ENCODE data around the gene MYCBP2.

The MYCBP2 gene

DNA sequence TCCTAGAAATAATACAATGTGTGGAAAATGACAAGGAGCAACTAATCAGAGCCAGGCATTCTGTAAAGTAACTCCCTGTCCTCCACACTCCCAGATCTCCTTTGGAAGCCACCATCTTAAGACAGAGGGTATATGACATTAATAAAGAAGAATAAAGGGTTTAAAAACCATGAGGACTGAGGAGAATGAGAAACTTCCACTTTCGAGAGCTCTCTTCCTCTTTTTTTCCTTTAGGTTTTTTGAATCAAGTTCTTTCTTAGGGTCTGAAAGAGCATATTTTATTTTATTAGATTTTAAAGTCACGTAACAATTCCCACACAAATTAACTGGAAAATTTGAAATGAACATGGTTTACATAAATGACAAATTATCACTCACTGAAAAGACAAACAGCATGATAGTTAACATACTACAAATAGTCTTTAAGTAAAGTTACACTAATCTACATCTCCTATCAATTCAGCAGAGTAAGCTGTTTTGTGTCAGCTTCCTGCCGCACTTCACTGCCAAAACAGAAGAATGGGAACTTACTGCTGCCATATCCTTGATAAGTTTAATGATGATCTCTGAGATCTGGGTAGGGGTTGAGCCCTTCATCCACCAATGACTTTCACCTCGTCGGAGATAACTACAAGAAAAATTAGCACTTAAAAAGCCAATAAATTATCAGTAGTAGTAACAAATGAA, 261.3 kb downstream of the MYCBP2 start:
- peak; percentile 36 for DNase-seq

GRCh38 chr13:77062097-77062496, 264.8 kb downstream of the MYCBP2 start:
- no peak for DNase-seq

GRCh38 chr13:77061362-77061761, 265.5 kb downstream of the MYCBP2 start:
- no peak for DNase-seq

DNA sequence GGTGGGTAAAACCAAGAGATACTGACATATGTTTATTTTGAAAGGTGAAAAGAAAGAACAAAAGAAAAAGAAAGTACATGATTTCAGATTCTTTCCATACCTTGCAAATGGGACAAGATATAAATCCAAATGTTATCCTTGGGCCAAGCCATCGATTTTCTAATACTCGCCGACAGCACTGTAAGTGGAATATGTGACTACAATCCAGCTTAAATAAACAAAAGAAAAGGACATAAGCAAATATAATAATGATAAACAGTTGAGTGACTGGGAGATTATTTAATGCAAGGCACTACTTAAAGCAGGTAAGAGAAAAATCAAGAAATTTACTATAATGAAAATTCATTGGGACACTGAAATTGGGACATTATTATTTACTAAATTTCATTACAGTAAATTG, 270.0 kb downstream of the MYCBP2 start:
- DNase-seq: no peak

- no peak for DNase-seq
Observed at GRCh38 chr13:77056382-77056781, 270.5 kb downstream of the MYCBP2 start.

- DNase-seq: no peak
Observed at GRCh38 chr13:77055158-77055557, 271.7 kb downstream of the MYCBP2 start.

DNA sequence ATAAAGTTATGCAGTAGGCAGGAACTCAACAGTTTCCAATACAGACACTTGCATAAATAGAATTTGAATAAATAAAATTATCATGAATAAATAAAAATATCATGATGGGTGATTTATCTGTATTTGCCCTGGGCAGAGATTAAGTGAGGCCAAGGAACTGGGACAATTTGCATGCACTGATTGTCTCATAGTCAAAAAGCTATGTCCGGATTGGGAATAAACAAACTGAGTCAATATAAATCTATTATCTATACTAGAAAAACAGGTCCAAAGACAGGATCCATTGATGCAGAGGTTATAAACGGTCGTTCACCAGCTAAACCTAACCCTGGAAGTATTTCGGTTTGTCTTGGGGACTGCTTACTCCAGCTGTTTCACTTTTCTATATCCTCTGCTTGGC, 273.7 kb downstream of the MYCBP2 start:
- no peak for DNase-seq

- no peak for DNase-seq
Observed at GRCh38 chr13:77048681-77049080, 278.2 kb downstream of the MYCBP2 start.

DNA sequence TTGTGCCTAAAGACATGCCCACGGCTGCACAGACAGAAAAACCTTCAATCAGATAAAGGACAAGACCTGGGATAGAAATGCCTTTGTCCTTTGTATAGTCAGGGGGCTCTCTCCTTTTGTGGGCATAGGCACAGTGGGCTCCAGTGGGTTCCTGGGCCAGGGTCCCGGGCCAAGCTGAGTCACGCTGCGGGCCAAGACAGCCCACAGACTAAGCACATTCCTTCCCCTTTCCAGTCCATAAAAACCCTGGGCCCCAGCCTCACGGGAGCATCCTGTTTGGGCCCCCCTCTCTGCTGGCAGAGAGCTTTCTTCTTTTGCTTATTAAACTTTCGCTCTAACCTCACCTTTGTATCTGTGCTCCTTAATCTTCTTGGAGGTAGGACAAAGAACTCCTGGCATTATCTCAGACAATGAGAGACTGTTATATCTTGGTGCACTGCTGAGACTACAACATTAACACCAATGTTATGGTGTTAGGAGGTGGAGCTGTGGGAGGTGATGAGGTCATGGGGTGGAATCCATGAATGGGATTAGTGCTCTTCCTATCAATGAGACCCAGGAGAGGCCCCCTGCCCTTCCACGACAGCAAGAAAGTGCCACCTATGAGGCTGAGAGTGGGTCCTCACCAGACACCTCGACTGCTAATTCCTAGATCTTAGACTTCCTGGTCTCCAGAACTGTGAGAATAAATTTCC, 279.1 kb downstream of the MYCBP2 start:
- no peak for DNase-seq

DNA sequence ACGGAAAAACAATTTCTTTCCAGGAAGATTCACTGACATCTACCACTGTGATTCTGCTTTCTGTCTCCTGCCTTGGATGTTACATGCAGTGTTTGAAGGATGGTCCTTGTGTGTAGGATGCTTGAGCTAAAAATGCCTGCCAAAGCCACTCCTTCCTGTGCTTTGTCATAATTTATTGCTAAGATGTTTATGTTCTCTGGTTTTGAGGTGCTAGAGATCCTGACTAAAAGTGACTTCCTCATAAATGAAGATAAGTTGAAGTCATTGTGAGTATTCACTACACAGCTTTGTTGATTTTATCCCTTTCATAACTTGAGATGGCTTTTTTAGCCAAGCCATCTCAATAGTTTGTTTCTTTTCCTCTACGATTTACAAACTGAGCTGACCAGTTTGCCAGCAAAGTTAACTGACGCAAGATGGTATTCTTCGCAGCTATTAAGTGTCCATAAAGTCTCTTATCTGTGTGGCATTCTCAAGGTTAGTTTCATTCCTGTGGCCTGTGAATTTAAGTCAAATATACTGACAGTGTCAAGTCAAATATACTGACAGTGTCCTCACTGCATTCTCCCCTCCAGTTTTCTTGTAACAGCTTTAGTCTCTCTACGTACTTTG, 284.2 kb downstream of the MYCBP2 start:
- no peak for DNase-seq

- no peak for DNase-seq
Observed at GRCh38 chr13:77040835-77041234, 286.1 kb downstream of the MYCBP2 start.

- no peak for DNase-seq
Observed at GRCh38 chr13:77040076-77040475, 286.8 kb downstream of the MYCBP2 start.

- no peak for DNase-seq
Observed at GRCh38 chr13:77038907-77039480, 287.9 kb downstream of the MYCBP2 start.

DNA sequence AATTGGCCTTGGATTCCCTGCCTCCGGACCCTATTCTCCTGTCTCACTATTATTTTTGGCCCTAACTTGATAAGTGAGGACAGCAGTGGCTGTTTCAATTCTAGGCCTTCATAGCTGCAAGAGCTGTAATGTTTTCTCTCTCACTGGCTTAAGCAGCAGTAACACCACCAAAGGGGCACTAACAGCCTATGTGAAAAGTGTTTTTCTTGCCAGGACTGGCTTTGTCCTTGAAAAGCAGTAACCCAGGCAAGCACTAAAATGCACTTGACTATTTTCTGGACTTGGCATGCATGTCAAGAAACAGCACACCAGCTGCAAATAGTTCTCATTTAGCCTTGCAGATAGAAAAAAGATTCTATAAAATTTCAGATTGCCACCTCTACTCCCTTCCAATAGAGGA, 290.6 kb downstream of the MYCBP2 start:
- no peak for DNase-seq

DNA sequence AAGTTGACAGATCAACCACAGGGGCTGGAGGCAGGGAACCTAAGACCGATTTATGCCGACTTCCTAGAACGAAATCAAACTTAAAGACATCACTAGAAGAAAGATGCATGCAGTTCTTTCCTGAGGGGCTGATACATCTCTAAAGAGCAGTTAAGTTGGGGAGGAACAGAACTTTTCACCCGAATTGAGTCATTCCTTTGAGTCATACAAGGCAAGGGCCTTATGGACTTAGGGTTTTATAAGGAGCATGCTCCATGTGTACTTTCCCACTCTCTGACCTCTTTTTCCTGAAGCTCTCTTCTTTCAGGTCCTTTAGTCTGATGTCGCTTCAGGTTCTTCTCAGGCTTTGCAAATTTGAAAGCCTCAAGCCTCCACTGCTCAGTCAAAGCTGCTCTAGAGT, 292.0 kb downstream of the MYCBP2 start:
- DNase-seq: no peak

- no peak for DNase-seq
Observed at GRCh38 chr13:77033717-77034302, 293.1 kb downstream of the MYCBP2 start.

GRCh38 chr13:77031656-77032243, 295.1 kb downstream of the MYCBP2 start:
- no peak for DNase-seq

- no peak for DNase-seq
Observed at GRCh38 chr13:77029436-77029835, 297.5 kb downstream of the MYCBP2 start.

- no peak for DNase-seq
Observed at GRCh38 chr13:77028202-77028601, 298.7 kb downstream of the MYCBP2 start.

DNA sequence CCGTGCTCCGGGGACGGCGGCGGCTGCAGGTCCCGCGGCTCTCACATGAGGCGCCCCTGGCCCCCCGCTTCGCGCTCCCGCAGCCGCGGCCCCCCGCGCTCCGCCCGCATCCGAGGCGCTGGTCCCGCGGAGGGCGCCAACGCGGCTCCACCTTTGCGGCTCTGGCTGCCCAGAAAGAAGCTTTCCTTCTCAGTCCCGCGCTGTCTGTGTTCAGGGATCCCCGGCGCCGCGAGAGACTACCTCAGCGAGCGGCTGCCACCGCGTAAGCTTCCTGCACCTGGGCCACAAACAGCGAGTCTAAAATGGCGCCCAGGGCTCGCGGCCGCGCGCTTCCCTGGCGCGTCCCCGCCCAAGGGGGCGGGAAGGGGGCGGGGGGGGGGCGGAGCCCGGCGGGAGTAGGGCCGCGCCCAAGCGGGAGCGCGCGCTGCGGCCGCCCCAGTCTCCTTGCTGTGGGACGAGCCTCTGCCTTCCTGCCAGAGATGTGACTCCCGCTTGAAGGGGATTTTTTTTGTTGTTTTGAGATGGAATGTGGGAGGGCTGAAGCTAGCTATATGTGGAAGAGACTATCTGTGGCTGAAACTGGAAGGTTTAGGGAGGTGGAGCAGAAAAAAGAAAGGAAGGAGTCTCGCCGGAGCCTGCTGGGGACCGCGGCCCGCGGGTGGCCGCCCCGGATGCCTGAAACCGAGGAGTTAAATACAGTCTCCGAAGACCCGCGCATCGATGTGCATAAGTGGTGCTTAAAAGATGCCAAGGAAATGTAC, 299.9 kb downstream of the MYCBP2 start, which contains the start of gene FBXL3:
FBXL3 (minus strand) TSS at position 299 of the 761 bp plus-strand sequence. CDS start 5,299 bp downstream, outside the sequence.
- peak; percentile 66 for DNase-seq

- peak; percentile 50 for DNase-seq
Observed at GRCh38 chr13:77026255-77026860, 300.5 kb downstream of the MYCBP2 start.

DNA sequence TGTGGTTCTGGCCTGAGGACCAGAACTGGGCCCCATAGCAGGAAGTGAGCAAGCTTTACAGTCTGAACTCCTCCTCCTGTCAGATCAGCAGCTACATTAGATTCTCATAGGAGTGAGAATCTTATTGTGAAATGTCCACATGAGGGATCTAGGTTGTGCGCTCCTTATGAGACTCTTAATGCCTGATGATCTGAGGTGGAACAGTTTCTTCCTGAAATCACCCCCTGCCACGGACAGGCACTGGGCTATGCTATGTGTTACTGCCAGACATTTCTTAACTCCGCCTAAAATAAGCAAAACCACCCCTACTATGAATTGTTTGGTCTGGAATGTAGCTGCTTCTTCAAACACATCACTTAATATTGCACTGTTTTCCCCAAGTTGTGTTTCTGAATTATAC, 304.6 kb downstream of the MYCBP2 start:
- no peak for DNase-seq
